HepG2 (cell line): Measurements from ENCODE around the gene PIH1D2. TPM values are rescaled to one million over a fixed set of nuclear protein-coding genes. Genes with fewer than 3 reads are reported as not detected.
A peak's percentile ranks its signal among the peaks of the same experiment; 100 is the strongest.

ENCODE experiments used
- ADNP ChIP-seq: sonication (generic); formaldehyde crosslinking; IDR thresholded peaks from 2 replicates; pipeline ENCODE4 v1.4.0; 2020; ENCODE audit warnings: missing genetic modification reagents
- BCL6 ChIP-seq: IDR thresholded peaks from 2 replicates; pipeline ENCODE4 v1.6.1; 2016; ENCODE audit warnings: missing genetic modification reagents, missing compliant biosample characterization
- HOXA9 ChIP-seq: sonication (generic); formaldehyde crosslinking; IDR thresholded peaks from 2 replicates; pipeline ENCODE4 v1.8.1; 2022; ENCODE audit warnings: missing genetic modification reagents, mild to moderate bottlenecking, moderate library complexity, borderline replicate concordance
- MIER2 ChIP-seq: IDR thresholded peaks from 2 replicates; pipeline ENCODE4 v1.6.1; 2016; ENCODE audit warnings: missing biosample characterization, missing genetic modification reagents
- NKX3-1 ChIP-seq: sonication (generic); formaldehyde crosslinking; IDR thresholded peaks from 2 replicates; pipeline ENCODE4 v1.5.0; 2020; ENCODE audit warnings: missing genetic modification reagents
- SOX13 ChIP-seq, 3 experiments: fragments of 450-650 bp in 1 of 3; sonication (generic) in 1 of 3; formaldehyde crosslinking in 1 of 3; IDR thresholded peaks in 2 of 3; conservative IDR thresholded peaks in 1 of 3; 2 replicates each; pipeline versions ENCODE4 v1.5.0 to v1.6.1; 2016 to 2020; ENCODE audit warnings: antibody characterized with exemption in 1 of 3, mild to moderate bottlenecking in 1 of 3, missing compliant biosample characterization in 1 of 3, missing genetic modification reagents in 1 of 3, moderate library complexity in 1 of 3
- SYNCRIP ChIP-seq: fragments of 200-400 bp; formaldehyde crosslinking; IDR thresholded peaks from 2 replicates; pipeline ENCODE4 v1.6.1; 2018; ENCODE audit warnings: mild to moderate bottlenecking, low read depth, low read length; ENCODE audit not compliant: insufficient read depth
- ZNF143 ChIP-seq: sonication (generic); formaldehyde crosslinking; IDR thresholded peaks from 2 replicates; pipeline ENCODE4 v1.4.0; 2020; ENCODE audit warnings: missing genetic modification reagents
- ZNF343 ChIP-seq: sonication (generic); formaldehyde crosslinking; IDR thresholded peaks from 2 replicates; pipeline ENCODE4 v1.4.0; 2020; ENCODE audit warnings: mild to moderate bottlenecking, missing genetic modification reagents
- ZNF44 ChIP-seq: sonication (generic); formaldehyde crosslinking; IDR thresholded peaks from 2 replicates; pipeline ENCODE4 v1.5.1; 2020; ENCODE audit warnings: mild to moderate bottlenecking, missing genetic modification reagents
- ZNF562 ChIP-seq: sonication (generic); formaldehyde crosslinking; IDR thresholded peaks from 2 replicates; pipeline ENCODE4 v1.8.0; 2022; ENCODE audit warnings: missing genetic modification reagents, borderline replicate concordance
- ZNF816 ChIP-seq: sonication (generic); formaldehyde crosslinking; IDR thresholded peaks from 2 replicates; pipeline ENCODE4 v1.8.0; 2022; ENCODE audit warnings: missing genetic modification reagents, mild to moderate bottlenecking, borderline replicate concordance
- ZSCAN21 ChIP-seq: sonication (generic); formaldehyde crosslinking; IDR thresholded peaks from 2 replicates; pipeline ENCODE4 v1.8.0; 2022; ENCODE audit warnings: mild to moderate bottlenecking, missing genetic modification reagents, moderate library complexity, borderline replicate concordance
- polyA plus RNA-seq, 8 experiments: library from polyadenylated mRNA; depleted of rRNA in 3 of 8; stranded (reverse) in 7 of 8; unstranded in 1 of 8; fragments of >200 nt; fragmentation: Illumina TruSeq in 4 of 8; extraction: Trizol in 4 of 8; gene quantifications; 2 replicates each; pipeline versions ENCODE4 v1.2.1 to v1.2.3, GENCODE V29; 2011 to 2016; ENCODE audit warnings: low read depth in 4 of 8, missing spikeins in 1 of 8, mixed read lengths in 1 of 8; ENCODE audit not compliant: insufficient read depth in 1 of 8
- total RNA-seq, 5 experiments: library from RNA; depleted of rRNA; stranded (reverse); fragments of >200 nt; fragmentation: Illumina TruSeq; extraction: Trizol; gene quantifications; 2 replicates each; pipeline ENCODE4 v1.2.3, GENCODE V29; 2016; ENCODE audit warnings: low read depth in 1 of 5
- TF ChIP-seq, protein P1 (sequence below): sonication (generic); formaldehyde crosslinking; IDR thresholded peaks from 2 replicates; pipeline ENCODE4 v1.4.0; 2020; ENCODE audit warnings: missing genetic modification reagents, borderline replicate concordance
- TF ChIP-seq, protein P2 (sequence below): sonication (generic); formaldehyde crosslinking; IDR thresholded peaks from 2 replicates; pipeline ENCODE4 v1.5.0; 2020; ENCODE audit warnings: mild to moderate bottlenecking, missing genetic modification reagents, borderline replicate concordance

Gene PIH1D2
- total and polyA plus RNA-seq, 2 of the 13 experiments (the other 11 are each of a cell fraction or from before 2014, with no cell fraction given): 0.49 to 2.7 TPM

DNA sequence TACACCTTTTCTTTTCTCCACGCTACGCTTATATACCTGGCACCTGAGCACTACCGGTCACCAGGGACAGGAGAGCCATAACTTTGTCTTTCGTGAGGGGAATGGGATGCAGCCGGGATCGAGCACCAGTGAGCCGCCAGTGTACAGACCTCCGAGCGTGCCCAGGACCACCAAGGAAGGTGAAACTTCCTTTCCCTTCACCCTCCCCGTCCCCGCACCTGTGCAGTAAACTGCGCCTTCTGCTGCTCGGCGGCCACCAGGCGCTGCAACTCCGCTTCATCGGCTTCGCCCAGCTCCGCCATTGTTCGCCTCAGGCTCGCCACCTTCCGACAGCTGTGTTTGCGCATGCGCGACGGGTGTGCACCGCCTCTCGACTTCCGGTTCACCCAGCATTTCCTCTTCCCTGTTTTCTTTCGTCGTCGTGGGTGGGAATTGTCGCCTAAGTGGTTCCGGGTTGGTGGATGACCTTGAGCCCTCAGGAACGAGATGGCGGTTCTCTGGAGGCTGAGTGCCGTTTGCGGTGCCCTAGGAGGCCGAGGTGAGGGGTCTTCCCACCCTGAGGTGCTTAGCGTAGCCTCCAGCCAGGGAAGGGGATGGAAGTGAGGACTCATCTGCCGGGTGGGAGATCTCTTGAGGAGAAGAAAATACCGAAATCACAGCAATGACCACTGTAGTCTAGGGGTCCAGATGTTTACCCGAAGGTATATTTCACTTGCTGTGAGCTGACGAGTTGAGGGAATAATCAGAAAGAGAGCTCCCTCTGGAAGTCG is 12.8 kb upstream of the PIH1D2 start, which contains the start of the genes SDHD and TIMM8B (continued):
- TF ChIP-seq ADNP (CRISPR knock-in tag): no peak
- peak; percentile 47; the same call in 1 of the 2 replicates for TF ChIP-seq ZNF816 (CRISPR knock-in tag)
- TF ChIP-seq ZNF143 (CRISPR knock-in tag): peak; percentile 66; the same call in 1 of the 2 replicates
- TF ChIP-seq MIER2 (CRISPR knock-in tag): 0 out of 2 replicates have a peak, but pooled peaks have one; percentile 20
- peak; percentile 86 for TF ChIP-seq NKX3-1 (CRISPR knock-in tag)
- TF ChIP-seq ZNF44 (CRISPR knock-in tag): peak; percentile 81; the same call in 1 of the 2 replicates
- TF ChIP-seq SOX13 (IDR thresholded peaks at IDR 0.05): no peak
- TF ChIP-seq SOX13 (CRISPR knock-in tag; conservative IDR thresholded peaks at IDR 0.05 in 1 of 2, IDR thresholded peaks at IDR 0.05 in 1 of 2): peak in 1 of 2 experiments; percentile 62; a peak in 1 of 4 replicates
- TF ChIP-seq ZNF343 (CRISPR knock-in tag): no peak
- no peak for TF ChIP-seq SYNCRIP
- TF ChIP-seq BCL6 (CRISPR knock-in tag): peak; percentile 76
- TF ChIP-seq, protein P1, sequence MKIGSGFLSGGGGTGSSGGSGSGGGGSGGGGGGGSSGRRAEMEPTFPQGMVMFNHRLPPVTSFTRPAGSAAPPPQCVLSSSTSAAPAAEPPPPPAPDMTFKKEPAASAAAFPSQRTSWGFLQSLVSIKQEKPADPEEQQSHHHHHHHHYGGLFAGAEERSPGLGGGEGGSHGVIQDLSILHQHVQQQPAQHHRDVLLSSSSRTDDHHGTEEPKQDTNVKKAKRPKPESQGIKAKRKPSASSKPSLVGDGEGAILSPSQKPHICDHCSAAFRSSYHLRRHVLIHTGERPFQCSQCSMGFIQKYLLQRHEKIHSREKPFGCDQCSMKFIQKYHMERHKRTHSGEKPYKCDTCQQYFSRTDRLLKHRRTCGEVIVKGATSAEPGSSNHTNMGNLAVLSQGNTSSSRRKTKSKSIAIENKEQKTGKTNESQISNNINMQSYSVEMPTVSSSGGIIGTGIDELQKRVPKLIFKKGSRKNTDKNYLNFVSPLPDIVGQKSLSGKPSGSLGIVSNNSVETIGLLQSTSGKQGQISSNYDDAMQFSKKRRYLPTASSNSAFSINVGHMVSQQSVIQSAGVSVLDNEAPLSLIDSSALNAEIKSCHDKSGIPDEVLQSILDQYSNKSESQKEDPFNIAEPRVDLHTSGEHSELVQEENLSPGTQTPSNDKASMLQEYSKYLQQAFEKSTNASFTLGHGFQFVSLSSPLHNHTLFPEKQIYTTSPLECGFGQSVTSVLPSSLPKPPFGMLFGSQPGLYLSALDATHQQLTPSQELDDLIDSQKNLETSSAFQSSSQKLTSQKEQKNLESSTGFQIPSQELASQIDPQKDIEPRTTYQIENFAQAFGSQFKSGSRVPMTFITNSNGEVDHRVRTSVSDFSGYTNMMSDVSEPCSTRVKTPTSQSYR (CRISPR knock-in tag): peak; percentile 43; the same call in 1 of the 2 replicates
- peak; percentile 78 for TF ChIP-seq ZSCAN21 (CRISPR knock-in tag)
- TF ChIP-seq ZNF562: peak; percentile 59; the same call in 1 of the 2 replicates
- TF ChIP-seq HOXA9 (CRISPR knock-in tag): peak; percentile 83
- TF ChIP-seq, protein P2, sequence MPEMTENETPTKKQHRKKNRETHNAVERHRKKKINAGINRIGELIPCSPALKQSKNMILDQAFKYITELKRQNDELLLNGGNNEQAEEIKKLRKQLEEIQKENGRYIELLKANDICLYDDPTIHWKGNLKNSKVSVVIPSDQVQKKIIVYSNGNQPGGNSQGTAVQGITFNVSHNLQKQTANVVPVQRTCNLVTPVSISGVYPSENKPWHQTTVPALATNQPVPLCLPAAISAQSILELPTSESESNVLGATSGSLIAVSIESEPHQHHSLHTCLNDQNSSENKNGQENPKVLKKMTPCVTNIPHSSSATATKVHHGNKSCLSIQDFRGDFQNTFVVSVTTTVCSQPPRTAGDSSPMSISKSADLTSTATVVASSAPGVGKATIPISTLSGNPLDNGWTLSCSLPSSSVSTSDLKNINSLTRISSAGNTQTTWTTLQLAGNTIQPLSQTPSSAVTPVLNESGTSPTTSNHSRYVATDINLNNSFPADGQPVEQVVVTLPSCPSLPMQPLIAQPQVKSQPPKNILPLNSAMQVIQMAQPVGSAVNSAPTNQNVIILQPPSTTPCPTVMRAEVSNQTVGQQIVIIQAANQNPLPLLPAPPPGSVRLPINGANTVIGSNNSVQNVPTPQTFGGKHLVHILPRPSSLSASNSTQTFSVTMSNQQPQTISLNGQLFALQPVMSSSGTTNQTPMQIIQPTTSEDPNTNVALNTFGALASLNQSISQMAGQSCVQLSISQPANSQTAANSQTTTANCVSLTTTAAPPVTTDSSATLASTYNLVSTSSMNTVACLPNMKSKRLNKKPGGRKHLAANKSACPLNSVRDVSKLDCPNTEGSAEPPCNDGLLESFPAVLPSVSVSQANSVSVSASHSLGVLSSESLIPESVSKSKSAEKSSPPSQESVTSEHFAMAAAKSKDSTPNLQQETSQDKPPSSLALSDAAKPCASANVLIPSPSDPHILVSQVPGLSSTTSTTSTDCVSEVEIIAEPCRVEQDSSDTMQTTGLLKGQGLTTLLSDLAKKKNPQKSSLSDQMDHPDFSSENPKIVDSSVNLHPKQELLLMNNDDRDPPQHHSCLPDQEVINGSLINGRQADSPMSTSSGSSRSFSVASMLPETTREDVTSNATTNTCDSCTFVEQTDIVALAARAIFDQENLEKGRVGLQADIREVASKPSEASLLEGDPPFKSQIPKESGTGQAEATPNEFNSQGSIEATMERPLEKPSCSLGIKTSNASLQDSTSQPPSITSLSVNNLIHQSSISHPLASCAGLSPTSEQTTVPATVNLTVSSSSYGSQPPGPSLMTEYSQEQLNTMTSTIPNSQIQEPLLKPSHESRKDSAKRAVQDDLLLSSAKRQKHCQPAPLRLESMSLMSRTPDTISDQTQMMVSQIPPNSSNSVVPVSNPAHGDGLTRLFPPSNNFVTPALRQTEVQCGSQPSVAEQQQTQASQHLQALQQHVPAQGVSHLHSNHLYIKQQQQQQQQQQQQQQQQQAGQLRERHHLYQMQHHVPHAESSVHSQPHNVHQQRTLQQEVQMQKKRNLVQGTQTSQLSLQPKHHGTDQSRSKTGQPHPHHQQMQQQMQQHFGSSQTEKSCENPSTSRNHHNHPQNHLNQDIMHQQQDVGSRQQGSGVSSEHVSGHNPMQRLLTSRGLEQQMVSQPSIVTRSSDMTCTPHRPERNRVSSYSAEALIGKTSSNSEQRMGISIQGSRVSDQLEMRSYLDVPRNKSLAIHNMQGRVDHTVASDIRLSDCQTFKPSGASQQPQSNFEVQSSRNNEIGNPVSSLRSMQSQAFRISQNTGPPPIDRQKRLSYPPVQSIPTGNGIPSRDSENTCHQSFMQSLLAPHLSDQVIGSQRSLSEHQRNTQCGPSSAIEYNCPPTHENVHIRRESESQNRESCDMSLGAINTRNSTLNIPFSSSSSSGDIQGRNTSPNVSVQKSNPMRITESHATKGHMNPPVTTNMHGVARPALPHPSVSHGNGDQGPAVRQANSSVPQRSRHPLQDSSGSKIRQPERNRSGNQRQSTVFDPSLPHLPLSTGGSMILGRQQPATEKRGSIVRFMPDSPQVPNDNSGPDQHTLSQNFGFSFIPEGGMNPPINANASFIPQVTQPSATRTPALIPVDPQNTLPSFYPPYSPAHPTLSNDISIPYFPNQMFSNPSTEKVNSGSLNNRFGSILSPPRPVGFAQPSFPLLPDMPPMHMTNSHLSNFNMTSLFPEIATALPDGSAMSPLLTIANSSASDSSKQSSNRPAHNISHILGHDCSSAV: no peak
